T-helper 2 cell treated with Interferon-gamma antibody and Interleukin-4, amounts not matched to agents 5 μg/mL and 100 μg/mL, for 36 hours (primary cell): ENCODE results near the gene FLNB.
A peak's percentile ranks its signal among the peaks of the same experiment; 100 is the strongest.

ENCODE experiments used
- DNase-seq: peaks from one replicate; pipeline ENCODE4 v3.0.0; 2021; ENCODE audit warnings: low spot score
- H3K27ac Mint-ChIP-seq: one replicate; pipeline ENCODE4 v1.8.0; 2021; ENCODE audit warnings: mild to moderate bottlenecking, mixed read lengths
- H3K27me3 Mint-ChIP-seq: one replicate; pipeline ENCODE4 v1.8.0; 2021; ENCODE audit warnings: low read depth, mixed read lengths
- H3K36me3 Mint-ChIP-seq: one replicate; pipeline ENCODE4 v1.8.0; 2021; ENCODE audit warnings: low read depth, mixed read lengths
- H3K4me1 Mint-ChIP-seq: one replicate; pipeline ENCODE4 v1.8.0; 2021; ENCODE audit warnings: low read depth, mixed read lengths
- H3K4me3 Mint-ChIP-seq: one replicate; pipeline ENCODE4 v1.8.0; 2022; ENCODE audit warnings: mild to moderate bottlenecking, moderate library complexity, mixed read lengths
- H3K9me3 Mint-ChIP-seq: one replicate; pipeline ENCODE4 v1.8.0; 2021; ENCODE audit warnings: mixed read lengths

FLNB gene

GRCh38 chr3:58167431-58168351 lies 159.5 kb downstream of the FLNB start:
- no peak overlapping the region for H3K4me3 Mint-ChIP-seq

GRCh38 chr3:58168498-58168897 lies 160.3 kb downstream of the FLNB start:
- H3K4me1 Mint-ChIP-seq: no peaks in the 10 kb centered on the region
- no peak for DNase-seq
- no peak overlapping the region for H3K27ac Mint-ChIP-seq
- peaks cover 14% of the 10 kb centered on the region for H3K36me3 Mint-ChIP-seq
- H3K9me3 Mint-ChIP-seq: no peaks in the 10 kb centered on the region
- no peaks in the 10 kb centered on the region for H3K27me3 Mint-ChIP-seq
- no peak overlapping the region for H3K4me3 Mint-ChIP-seq

More at GRCh38 chr3:58167431-58168351, 159.5 kb downstream of the FLNB start:
- Mint-ChIP-seq H3K9me3 (no peaks in the 10 kb centered on the region), H3K27ac (no peak overlapping the region), H3K27me3 (no peaks in the 10 kb centered on the region), H3K36me3 (peaks cover 14% of the 10 kb centered on the region), H3K4me1 (no peaks in the 10 kb centered on the region)
- DNase-seq: peak; percentile 48

GRCh38 chr3:58169371-58169770 lies 161.1 kb downstream of the FLNB start:
- Mint-ChIP-seq H3K9me3 (no peaks in the 10 kb centered on the region), H3K36me3 (peaks cover 9% of the 10 kb centered on the region), H3K27ac (no peak overlapping the region), H3K27me3 (no peaks in the 10 kb centered on the region), H3K4me3 (no peak overlapping the region), H3K4me1 (no peaks in the 10 kb centered on the region)
- no peak for DNase-seq

GRCh38 chr3:58170376-58170775 lies 162.2 kb downstream of the FLNB start:
- Mint-ChIP-seq H3K9me3 (no peaks in the 10 kb centered on the region), H3K36me3 (peaks cover 9% of the 10 kb centered on the region), H3K27ac (no peak overlapping the region), H3K4me3 (no peak overlapping the region), H3K4me1 (no peaks in the 10 kb centered on the region), H3K27me3 (peaks cover under 1% of the 10 kb centered on the region)
- DNase-seq: no peak

GRCh38 chr3:58171126-58171525 lies 162.9 kb downstream of the FLNB start:
- Mint-ChIP-seq H3K4me3 (no peak overlapping the region), H3K27ac (peak overlapping the region; percentile 23), H3K9me3 (no peaks in the 10 kb centered on the region), H3K36me3 (peaks cover 9% of the 10 kb centered on the region), H3K4me1 (peaks cover 4% of the 10 kb centered on the region), H3K27me3 (peaks cover 5% of the 10 kb centered on the region)
- DNase-seq: no peak

GRCh38 chr3:58173029-58173668 lies 164.9 kb downstream of the FLNB start:
- Mint-ChIP-seq H3K27me3 (peaks cover 5% of the 10 kb centered on the region), H3K36me3 (peaks cover 4% of the 10 kb centered on the region), H3K9me3 (no peaks in the 10 kb centered on the region), H3K4me3 (no peak overlapping the region), H3K4me1 (peaks cover 7% of the 10 kb centered on the region), H3K27ac (no peak overlapping the region)
- DNase-seq: no peak

GRCh38 chr3:58173669-58174398 lies 165.6 kb downstream of the FLNB start:
- Mint-ChIP-seq H3K9me3 (no peaks in the 10 kb centered on the region), H3K4me3 (no peak overlapping the region), H3K27ac (no peak overlapping the region), H3K27me3 (peaks cover 5% of the 10 kb centered on the region), H3K4me1 (peaks cover 14% of the 10 kb centered on the region), H3K36me3 (peaks cover 4% of the 10 kb centered on the region)
- peak; percentile 28 for DNase-seq

GRCh38 chr3:58175187-58175436 lies 166.9 kb downstream of the FLNB start:
- Mint-ChIP-seq H3K4me1 (peaks cover 15% of the 10 kb centered on the region), H3K27ac (no peak overlapping the region)
- DNase-seq: no peak

GRCh38 chr3:58175437-58176184 lies 167.4 kb downstream of the FLNB start:
- Mint-ChIP-seq H3K9me3 (no peaks in the 10 kb centered on the region), H3K27ac (no peak overlapping the region), H3K36me3 (no peaks in the 10 kb centered on the region), H3K4me1 (peaks cover 15% of the 10 kb centered on the region), H3K27me3 (peaks cover 5% of the 10 kb centered on the region), H3K4me3 (no peak overlapping the region)
- DNase-seq: no peak

More at GRCh38 chr3:58175187-58175436, 166.9 kb downstream of the FLNB start:
- no peaks in the 10 kb centered on the region for H3K9me3 Mint-ChIP-seq
- peaks cover 5% of the 10 kb centered on the region for H3K27me3 Mint-ChIP-seq
- H3K4me3 Mint-ChIP-seq: no peak overlapping the region
- no peaks in the 10 kb centered on the region for H3K36me3 Mint-ChIP-seq

- Mint-ChIP-seq H3K27ac (no peak overlapping the region), H3K4me1 (peaks cover 15% of the 10 kb centered on the region), H3K4me3 (no peak overlapping the region)
These were observed 167.9 kb downstream of the FLNB start for GRCh38 chr3:58176185-58176530.

GRCh38 chr3:58176827-58177489 lies 168.7 kb downstream of the FLNB start:
- no peak for DNase-seq
- Mint-ChIP-seq H3K36me3 (no peaks in the 10 kb centered on the region), H3K27me3 (peaks cover 13% of the 10 kb centered on the region), H3K27ac (no peak overlapping the region), H3K4me1 (peaks cover 15% of the 10 kb centered on the region), H3K4me3 (peak overlapping the region; percentile 79), H3K9me3 (no peaks in the 10 kb centered on the region)

More at GRCh38 chr3:58176185-58176530, 167.9 kb downstream of the FLNB start:
- Mint-ChIP-seq H3K9me3 (no peaks in the 10 kb centered on the region), H3K27me3 (peaks cover 5% of the 10 kb centered on the region), H3K36me3 (no peaks in the 10 kb centered on the region)
- DNase-seq: no peak

GRCh38 chr3:58177747-58178527 lies 169.7 kb downstream of the FLNB start:
- Mint-ChIP-seq H3K27me3 (peaks cover 13% of the 10 kb centered on the region), H3K36me3 (no peaks in the 10 kb centered on the region), H3K4me1 (peaks cover 15% of the 10 kb centered on the region), H3K27ac (no peak overlapping the region), H3K9me3 (no peaks in the 10 kb centered on the region), H3K4me3 (peak overlapping the region; percentile 79)
- DNase-seq: peak; percentile 82
